ENCODE data around the gene SCT. TPM values are rescaled to one million over a fixed set of nuclear protein-coding genes. Genes with fewer than 3 reads are reported as not detected.

SCT gene
- total and polyA plus RNA-seq, 2 of the 8 experiments (the other 6 are each of a cell fraction or from before 2014, with no cell fraction given) = 1.7 to 2.0 TPM

DNA sequence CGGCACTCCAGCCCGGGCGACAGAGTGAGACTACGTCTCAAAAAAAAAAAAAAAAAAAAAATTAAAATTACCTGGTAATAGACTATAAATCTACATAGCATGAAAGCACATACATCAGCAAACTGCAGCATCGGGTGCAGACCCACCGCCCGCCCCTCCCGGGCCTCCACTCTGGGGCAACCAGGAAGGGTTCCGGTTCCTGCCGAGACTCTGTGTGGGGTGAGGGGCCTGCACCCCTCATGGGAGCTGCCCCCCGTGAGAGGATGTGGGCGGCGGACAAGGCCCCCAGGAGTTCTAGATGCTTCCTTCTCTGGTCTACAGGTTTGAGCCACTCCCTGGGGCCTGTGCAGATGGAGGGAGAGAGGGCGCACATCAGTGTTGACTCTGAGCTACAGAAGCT lies 19.2 kb upstream of the SCT start:
- ChIA-PET CTCF (ENCODE audit: partially characterized antibody) (interaction anchor here (0.6 to 1.5 kb wide), 5 partner anchors 9 to 89 kb away, joined by 3 read pairs; partner anchors contain the start of gene DRD4), POLR2A (ENCODE audit: partially characterized antibody) (interaction anchor here (0.7 to 4.2 kb wide), 6 partner anchors 10 to 132 kb away, joined by 3 to 19 read pairs (median 3); partner anchors contain the start of gene SCT)
- no peak for DNase-seq (ENCODE audit: low read depth in 1 of 2, low spot score in 2 of 2)
- H3K4me1 ChIP-seq (replicated peaks in 1 of 4; ENCODE audit: control insufficient read depth in 3 of 4, insufficient read depth in 4 of 4, low read length in 3 of 4) = peaks cover 0 to under 1% (median 0%) of the 10 kb centered on the region in 4 experiments; a peak in 2 of 7 replicates
- no peak for FAIRE-seq
- no peak overlapping the region for H3K56ac ChIP-seq (replicated peaks; ENCODE audit: insufficient read length, low read depth, low read length)
- H2BK120ac ChIP-seq (replicated peaks; ENCODE audit: low read depth, low read length) = no peak overlapping the region
- H2BK12ac ChIP-seq (ENCODE audit: low read depth, low read length) = no peak overlapping the region
- no peaks in the 10 kb centered on the region; a peak in 1 of 7 replicates for H3K27me3 ChIP-seq (replicated peaks in 1 of 4; ENCODE audit: control insufficient read depth in 3 of 4, extremely low read depth in 1 of 4, insufficient read depth in 3 of 4, low read length in 3 of 4)
- no peak overlapping the region for H2AK5ac ChIP-seq (ENCODE audit: low read depth, low read length)
- no peak overlapping the region for H3K14ac ChIP-seq (ENCODE audit: insufficient read length)
- no peaks in the 10 kb centered on the region for H3K23me2 ChIP-seq (ENCODE audit: low read depth, low read length)
- H2BK5ac ChIP-seq (ENCODE audit: low read depth, low read length) = no peak overlapping the region
- H3K4me2 ChIP-seq (ENCODE audit: insufficient read depth in 1 of 2, low read depth in 2 of 2, low read length in 2 of 2) = no peak overlapping the region
- peaks cover 0 to 4% of the 10 kb centered on the region in 2 experiments for H4K20me1 ChIP-seq (replicated peaks in 1 of 2; ENCODE audit: control insufficient read depth in 1 of 2, insufficient read depth in 2 of 2, low read length in 2 of 2)
- no peak overlapping the region for H2BK15ac ChIP-seq (ENCODE audit: low read length)
- H4K91ac ChIP-seq (replicated peaks; ENCODE audit: insufficient read length, low read length) = no peak overlapping the region
- no peak overlapping the region for H3K18ac ChIP-seq (ENCODE audit: extremely low read depth, low read length)
- H3K27ac ChIP-seq (ENCODE audit: low read depth, low read length) = no peak overlapping the region
- H3K36me3 ChIP-seq (ENCODE audit: control insufficient read depth in 2 of 4, insufficient read depth in 4 of 4, low read length in 3 of 4) = peaks cover 0 to 6% (median 3%) of the 10 kb centered on the region in 4 experiments; a peak in 4 of 8 replicates
- no peak overlapping the region for H3K23ac ChIP-seq (ENCODE audit: insufficient read length)
- H4K5ac ChIP-seq (ENCODE audit: insufficient read length, low read depth, low read length) = no peak overlapping the region
- H2BK20ac ChIP-seq (ENCODE audit: low read length) = no peak overlapping the region
- H3K4ac ChIP-seq (replicated peaks; ENCODE audit: insufficient read length, low read depth, low read length) = no peak overlapping the region
- no peaks in the 10 kb centered on the region; a peak in 1 of 4 replicates for H3K9me3 ChIP-seq (ENCODE audit: insufficient read depth in 2 of 2, low read depth in 1 of 2, low read length in 1 of 2)
- H2AFZ ChIP-seq (ENCODE audit: low read length) = no peak overlapping the region
- 97% methylated on average over 9 of the region's 14 CpGs; no CpG with 5 or more reads in 1 of the 2 experiments for WGBS, 2 experiments (ENCODE audit: extremely low coverage in 1 of 2, insufficient coverage in 1 of 2, insufficient read length in 1 of 2, insufficient replicate concordance in 2 of 2, low coverage in 1 of 2, low lambda C conversion rate in 2 of 2, missing lambda C conversion rate in 1 of 2)
- no peak overlapping the region for H3K4me3 ChIP-seq (ENCODE audit: extremely low read depth in 1 of 4, insufficient read depth in 2 of 4, low read depth in 3 of 4, low read length in 4 of 4)
- no peak overlapping the region for H4K8ac ChIP-seq (ENCODE audit: extremely low read depth, insufficient read depth, low read length)
- no peak overlapping the region for H3K9ac ChIP-seq (replicated peaks in 1 of 4; ENCODE audit: extremely low read depth in 1 of 4, low read depth in 3 of 4, low read length in 3 of 4)
- H3K79me2 ChIP-seq (ENCODE audit: control insufficient read depth in 1 of 2, insufficient read depth in 2 of 2, low read length in 2 of 2) = no peaks in the 10 kb centered on the region
- no peaks in the 10 kb centered on the region for H3K79me1 ChIP-seq (ENCODE audit: low read depth, low read length)
- TF ChIP-seq EZH2 (IDR thresholded peaks at IDR 0.05; ENCODE audit: low read depth, low read length, severe bottlenecking) (no peak), EP300 (IDR thresholded peaks at IDR 0.05; ENCODE audit: borderline replicate concordance in 1 of 2, low read depth in 2 of 2, low read length in 2 of 2) (no peak), SP1 (IDR thresholded peaks at IDR 0.05; ENCODE audit: low read depth, low read length) (no peak), EGR1 (IDR thresholded peaks at IDR 0.05; ENCODE audit: borderline replicate concordance, low read depth, low read length) (no peak), MAFK (IDR thresholded peaks at IDR 0.05; ENCODE audit: low read depth, low read length) (no peak), NANOG (IDR thresholded peaks at IDR 0.05; ENCODE audit: insufficient read depth, low read depth, low read length, poor library complexity, severe bottlenecking) (no peak), RAD21 (IDR thresholded peaks at IDR 0.05 in 1 of 2, conservative IDR thresholded peaks at IDR 0.05 in 1 of 2; ENCODE audit: low read depth in 2 of 2, low read length in 2 of 2) (no peak), CTBP2 (IDR thresholded peaks at IDR 0.05; ENCODE audit: borderline replicate concordance, insufficient read depth, insufficient read length, low read length) (no peak)
- TF ChIP-seq, protein P1, sequence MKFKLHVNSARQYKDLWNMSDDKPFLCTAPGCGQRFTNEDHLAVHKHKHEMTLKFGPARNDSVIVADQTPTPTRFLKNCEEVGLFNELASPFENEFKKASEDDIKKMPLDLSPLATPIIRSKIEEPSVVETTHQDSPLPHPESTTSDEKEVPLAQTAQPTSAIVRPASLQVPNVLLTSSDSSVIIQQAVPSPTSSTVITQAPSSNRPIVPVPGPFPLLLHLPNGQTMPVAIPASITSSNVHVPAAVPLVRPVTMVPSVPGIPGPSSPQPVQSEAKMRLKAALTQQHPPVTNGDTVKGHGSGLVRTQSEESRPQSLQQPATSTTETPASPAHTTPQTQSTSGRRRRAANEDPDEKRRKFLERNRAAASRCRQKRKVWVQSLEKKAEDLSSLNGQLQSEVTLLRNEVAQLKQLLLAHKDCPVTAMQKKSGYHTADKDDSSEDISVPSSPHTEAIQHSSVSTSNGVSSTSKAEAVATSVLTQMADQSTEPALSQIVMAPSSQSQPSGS (IDR thresholded peaks at IDR 0.05; ENCODE audit: low read length) = no peak
- TF ChIP-seq, protein P2, sequence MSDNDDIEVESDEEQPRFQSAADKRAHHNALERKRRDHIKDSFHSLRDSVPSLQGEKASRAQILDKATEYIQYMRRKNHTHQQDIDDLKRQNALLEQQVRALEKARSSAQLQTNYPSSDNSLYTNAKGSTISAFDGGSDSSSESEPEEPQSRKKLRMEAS (IDR thresholded peaks at IDR 0.05) = no peak
